HepG2 (cell line): ENCODE results near the gene HACE1. TPM values are rescaled to one million over a fixed set of nuclear protein-coding genes. Genes with fewer than 3 reads are reported as not detected.

Source experiments
- ATF1 ChIP-seq: IDR thresholded peaks from 2 replicates; pipeline ENCODE4 v1.6.1; 2016; ENCODE audit warnings: mild to moderate bottlenecking, control low read depth
- BCL6 ChIP-seq: IDR thresholded peaks from 2 replicates; pipeline ENCODE4 v1.6.1; 2016; ENCODE audit warnings: missing genetic modification reagents, missing compliant biosample characterization
- CREB1 ChIP-seq, 2 experiments: fragments of 450-650 bp in 1 of 2; IDR thresholded peaks; 2 replicates each; pipeline ENCODE4 v1.6.1; 2016 to 2017; ENCODE audit warnings: control low read depth in 1 of 2, mild to moderate bottlenecking in 1 of 2, missing compliant biosample characterization in 1 of 2, missing genetic modification characterization in 1 of 2
- EP300 ChIP-seq, 3 experiments: sonication (generic) in 1 of 3; formaldehyde crosslinking in 1 of 3; IDR thresholded peaks; 2 replicates each; pipeline versions ENCODE4 v1.5.1 to v1.6.1; 2011 to 2020; ENCODE audit warnings: low read depth in 2 of 3, low read length in 2 of 3, borderline replicate concordance in 1 of 3, improper control_type of control experiment in 1 of 3, mild to moderate bottlenecking in 1 of 3, missing genetic modification reagents in 1 of 3, moderate library complexity in 1 of 3
- HDAC2 ChIP-seq: sonication (generic); formaldehyde crosslinking; IDR thresholded peaks from 2 replicates; pipeline ENCODE4 v1.4.0; 2020; ENCODE audit warnings: missing genetic modification reagents
- JUN ChIP-seq: sonication (generic); formaldehyde crosslinking; IDR thresholded peaks from 2 replicates; pipeline ENCODE4 v1.4.0; 2020; ENCODE audit warnings: mild to moderate bottlenecking, missing genetic modification reagents
- NONO ChIP-seq, 2 experiments: fragments of 450-650 bp in 1 of 2; sonication (generic) in 1 of 2; formaldehyde crosslinking in 1 of 2; IDR thresholded peaks in 1 of 2; conservative IDR thresholded peaks in 1 of 2; 2 replicates each; pipeline versions ENCODE4 v1.6.1 to v1.8.0; 2017 to 2022; ENCODE audit warnings: mild to moderate bottlenecking in 1 of 2, missing genetic modification reagents in 1 of 2, moderate library complexity in 1 of 2
- NR2F6 ChIP-seq, 2 experiments: IDR thresholded peaks; 2 replicates each; pipeline ENCODE4 v1.6.1; 2016; ENCODE audit warnings: antibody characterized with exemption in 1 of 2, mild to moderate bottlenecking in 1 of 2
- SALL1 ChIP-seq: sonication (generic); formaldehyde crosslinking; IDR thresholded peaks from 2 replicates; pipeline ENCODE4 v1.8.0; 2022; ENCODE audit warnings: mild to moderate bottlenecking, missing genetic modification reagents
- TEAD3 ChIP-seq: optimal IDR thresholded peaks from 2 replicates; pipeline ENCODE3; 2016; ENCODE audit warnings: borderline replicate concordance
- TGIF2 ChIP-seq: IDR thresholded peaks from 2 replicates; pipeline ENCODE4 v1.6.1; 2016; ENCODE audit warnings: control low read depth, missing compliant biosample characterization
- TRIM24 ChIP-seq: sonication (generic); formaldehyde crosslinking; IDR thresholded peaks from 2 replicates; pipeline ENCODE4 v1.8.0; 2022; ENCODE audit warnings: mild to moderate bottlenecking, missing genetic modification reagents
- ZBTB21 ChIP-seq: sonication (generic); formaldehyde crosslinking; IDR thresholded peaks from 2 replicates; pipeline ENCODE4 v1.4.0; 2020; ENCODE audit warnings: missing genetic modification reagents
- ZNF549 ChIP-seq: sonication (generic); formaldehyde crosslinking; IDR thresholded peaks from 2 replicates; pipeline ENCODE4 v1.5.0; 2020; ENCODE audit warnings: missing genetic modification reagents
- ZNF629 ChIP-seq: sonication (generic); formaldehyde crosslinking; conservative IDR thresholded peaks from 2 replicates; pipeline ENCODE4 v1.5.0; 2020; ENCODE audit warnings: missing genetic modification reagents
- polyA plus RNA-seq, 8 experiments: library from polyadenylated mRNA; depleted of rRNA in 3 of 8; stranded (reverse) in 7 of 8; unstranded in 1 of 8; fragments of >200 nt; fragmentation: Illumina TruSeq in 4 of 8; extraction: Trizol in 4 of 8; gene quantifications; 2 replicates each; pipeline versions ENCODE4 v1.2.1 to v1.2.3, GENCODE V29; 2011 to 2016; ENCODE audit warnings: low read depth in 4 of 8, missing spikeins in 1 of 8, mixed read lengths in 1 of 8; ENCODE audit not compliant: insufficient read depth in 1 of 8
- total RNA-seq, 5 experiments: library from RNA; depleted of rRNA; stranded (reverse); fragments of >200 nt; fragmentation: Illumina TruSeq; extraction: Trizol; gene quantifications; 2 replicates each; pipeline ENCODE4 v1.2.3, GENCODE V29; 2016; ENCODE audit warnings: low read depth in 1 of 5
- TF ChIP-seq, protein P1 (sequence below): sonication (generic); formaldehyde crosslinking; conservative IDR thresholded peaks from 2 replicates; pipeline ENCODE4 v1.4.0; 2020; ENCODE audit warnings: mild to moderate bottlenecking, missing genetic modification reagents, moderate library complexity
- TF ChIP-seq, protein P2 (sequence below): sonication (generic); formaldehyde crosslinking; IDR thresholded peaks from 2 replicates; pipeline ENCODE4 v1.4.0; 2020; ENCODE audit warnings: low read depth, missing genetic modification reagents
- TF ChIP-seq, protein P3 (sequence below): sonication (generic); formaldehyde crosslinking; IDR thresholded peaks from 2 replicates; pipeline ENCODE4 v1.4.0; 2020; ENCODE audit warnings: missing genetic modification reagents, borderline replicate concordance

Gene HACE1
- total and polyA plus RNA-seq, 2 of the 13 experiments (the other 11 are each of a cell fraction or from before 2014, with no cell fraction given) = 8.9 to 11.4 TPM

DNA sequence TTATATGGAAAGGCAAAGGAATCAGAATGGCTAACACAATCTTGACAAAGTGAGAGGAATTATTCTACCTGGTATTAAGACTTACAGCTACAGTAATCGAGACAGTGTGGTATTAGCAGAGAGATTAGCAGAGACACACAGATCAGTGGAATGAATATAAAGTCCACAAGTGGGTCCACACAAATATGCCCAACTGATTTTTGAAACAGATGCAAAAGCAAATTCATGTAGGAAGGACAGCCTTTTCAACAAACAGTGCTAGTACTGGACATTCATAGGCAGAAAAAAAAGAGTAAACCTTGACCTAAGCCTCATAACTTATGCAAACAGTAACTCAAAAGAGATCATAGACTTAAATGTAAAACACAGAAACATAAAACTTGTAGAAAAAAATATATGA, 22.6 kb downstream of the HACE1 start (continued):
- TF ChIP-seq, protein P1, sequence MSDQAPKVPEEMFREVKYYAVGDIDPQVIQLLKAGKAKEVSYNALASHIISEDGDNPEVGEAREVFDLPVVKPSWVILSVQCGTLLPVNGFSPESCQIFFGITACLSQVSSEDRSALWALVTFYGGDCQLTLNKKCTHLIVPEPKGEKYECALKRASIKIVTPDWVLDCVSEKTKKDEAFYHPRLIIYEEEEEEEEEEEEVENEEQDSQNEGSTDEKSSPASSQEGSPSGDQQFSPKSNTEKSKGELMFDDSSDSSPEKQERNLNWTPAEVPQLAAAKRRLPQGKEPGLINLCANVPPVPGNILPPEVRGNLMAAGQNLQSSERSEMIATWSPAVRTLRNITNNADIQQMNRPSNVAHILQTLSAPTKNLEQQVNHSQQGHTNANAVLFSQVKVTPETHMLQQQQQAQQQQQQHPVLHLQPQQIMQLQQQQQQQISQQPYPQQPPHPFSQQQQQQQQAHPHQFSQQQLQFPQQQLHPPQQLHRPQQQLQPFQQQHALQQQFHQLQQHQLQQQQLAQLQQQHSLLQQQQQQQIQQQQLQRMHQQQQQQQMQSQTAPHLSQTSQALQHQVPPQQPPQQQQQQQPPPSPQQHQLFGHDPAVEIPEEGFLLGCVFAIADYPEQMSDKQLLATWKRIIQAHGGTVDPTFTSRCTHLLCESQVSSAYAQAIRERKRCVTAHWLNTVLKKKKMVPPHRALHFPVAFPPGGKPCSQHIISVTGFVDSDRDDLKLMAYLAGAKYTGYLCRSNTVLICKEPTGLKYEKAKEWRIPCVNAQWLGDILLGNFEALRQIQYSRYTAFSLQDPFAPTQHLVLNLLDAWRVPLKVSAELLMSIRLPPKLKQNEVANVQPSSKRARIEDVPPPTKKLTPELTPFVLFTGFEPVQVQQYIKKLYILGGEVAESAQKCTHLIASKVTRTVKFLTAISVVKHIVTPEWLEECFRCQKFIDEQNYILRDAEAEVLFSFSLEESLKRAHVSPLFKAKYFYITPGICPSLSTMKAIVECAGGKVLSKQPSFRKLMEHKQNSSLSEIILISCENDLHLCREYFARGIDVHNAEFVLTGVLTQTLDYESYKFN (CRISPR knock-in tag) = peak; percentile 82
- TF ChIP-seq JUN (CRISPR knock-in tag) = no peak
- TF ChIP-seq TRIM24 (CRISPR knock-in tag) = no peak
- TF ChIP-seq TEAD3 = peak; percentile 37
- 0 out of 2 replicates have a peak, but pooled peaks have one; percentile 12 for TF ChIP-seq BCL6
- TF ChIP-seq TGIF2 (CRISPR knock-in tag) = no peak
- TF ChIP-seq, protein P2, sequence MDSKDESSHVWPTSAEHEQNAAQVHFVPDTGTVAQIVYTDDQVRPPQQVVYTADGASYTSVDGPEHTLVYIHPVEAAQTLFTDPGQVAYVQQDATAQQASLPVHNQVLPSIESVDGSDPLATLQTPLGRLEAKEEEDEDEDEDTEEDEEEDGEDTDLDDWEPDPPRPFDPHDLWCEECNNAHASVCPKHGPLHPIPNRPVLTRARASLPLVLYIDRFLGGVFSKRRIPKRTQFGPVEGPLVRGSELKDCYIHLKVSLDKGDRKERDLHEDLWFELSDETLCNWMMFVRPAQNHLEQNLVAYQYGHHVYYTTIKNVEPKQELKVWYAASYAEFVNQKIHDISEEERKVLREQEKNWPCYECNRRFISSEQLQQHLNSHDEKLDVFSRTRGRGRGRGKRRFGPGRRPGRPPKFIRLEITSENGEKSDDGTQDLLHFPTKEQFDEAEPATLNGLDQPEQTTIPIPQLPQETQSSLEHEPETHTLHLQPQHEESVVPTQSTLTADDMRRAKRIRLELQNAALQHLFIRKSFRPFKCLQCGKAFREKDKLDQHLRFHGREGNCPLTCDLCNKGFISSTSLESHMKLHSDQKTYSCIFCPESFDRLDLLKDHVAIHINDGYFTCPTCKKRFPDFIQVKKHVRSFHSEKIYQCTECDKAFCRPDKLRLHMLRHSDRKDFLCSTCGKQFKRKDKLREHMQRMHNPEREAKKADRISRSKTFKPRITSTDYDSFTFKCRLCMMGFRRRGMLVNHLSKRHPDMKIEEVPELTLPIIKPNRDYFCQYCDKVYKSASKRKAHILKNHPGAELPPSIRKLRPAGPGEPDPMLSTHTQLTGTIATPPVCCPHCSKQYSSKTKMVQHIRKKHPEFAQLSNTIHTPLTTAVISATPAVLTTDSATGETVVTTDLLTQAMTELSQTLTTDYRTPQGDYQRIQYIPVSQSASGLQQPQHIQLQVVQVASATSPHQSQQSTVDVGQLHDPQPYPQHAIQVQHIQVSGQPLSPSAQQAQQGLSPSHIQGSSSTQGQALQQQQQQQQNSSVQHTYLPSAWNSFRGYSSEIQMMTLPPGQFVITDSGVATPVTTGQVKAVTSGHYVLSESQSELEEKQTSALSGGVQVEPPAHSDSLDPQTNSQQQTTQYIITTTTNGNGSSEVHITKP (CRISPR knock-in tag) = no peak
- TF ChIP-seq ZNF549 (CRISPR knock-in tag) = no peak
- TF ChIP-seq HDAC2 (CRISPR knock-in tag) = peak; percentile 73; the same call in 1 of the 2 replicates
- TF ChIP-seq EP300 (IDR thresholded peaks at IDR 0.05; ENCODE audit: low read depth in 2 of 2, low read length in 2 of 2) = peak in 1 of 2 experiments; percentile 36; a peak in 1 of 4 replicates
- TF ChIP-seq EP300 (CRISPR knock-in tag; IDR thresholded peaks at IDR 0.05; ENCODE audit: borderline replicate concordance) = no peak
- 0 out of 2 replicates have a peak, but pooled peaks have one; percentile 36 for TF ChIP-seq ATF1
- TF ChIP-seq NONO (IDR thresholded peaks at IDR 0.05) = no peak
- 0 out of 2 replicates have a peak, but pooled peaks have one; percentile 16 for TF ChIP-seq NONO (CRISPR knock-in tag; conservative IDR thresholded peaks at IDR 0.05)
- TF ChIP-seq NR2F6 (IDR thresholded peaks at IDR 0.05) = 0 out of 2 replicates have a peak, but pooled peaks have one; percentile 34
- TF ChIP-seq NR2F6 (CRISPR knock-in tag; IDR thresholded peaks at IDR 0.05) = no peak
- no peak for TF ChIP-seq ZBTB21
- TF ChIP-seq, protein P3, sequence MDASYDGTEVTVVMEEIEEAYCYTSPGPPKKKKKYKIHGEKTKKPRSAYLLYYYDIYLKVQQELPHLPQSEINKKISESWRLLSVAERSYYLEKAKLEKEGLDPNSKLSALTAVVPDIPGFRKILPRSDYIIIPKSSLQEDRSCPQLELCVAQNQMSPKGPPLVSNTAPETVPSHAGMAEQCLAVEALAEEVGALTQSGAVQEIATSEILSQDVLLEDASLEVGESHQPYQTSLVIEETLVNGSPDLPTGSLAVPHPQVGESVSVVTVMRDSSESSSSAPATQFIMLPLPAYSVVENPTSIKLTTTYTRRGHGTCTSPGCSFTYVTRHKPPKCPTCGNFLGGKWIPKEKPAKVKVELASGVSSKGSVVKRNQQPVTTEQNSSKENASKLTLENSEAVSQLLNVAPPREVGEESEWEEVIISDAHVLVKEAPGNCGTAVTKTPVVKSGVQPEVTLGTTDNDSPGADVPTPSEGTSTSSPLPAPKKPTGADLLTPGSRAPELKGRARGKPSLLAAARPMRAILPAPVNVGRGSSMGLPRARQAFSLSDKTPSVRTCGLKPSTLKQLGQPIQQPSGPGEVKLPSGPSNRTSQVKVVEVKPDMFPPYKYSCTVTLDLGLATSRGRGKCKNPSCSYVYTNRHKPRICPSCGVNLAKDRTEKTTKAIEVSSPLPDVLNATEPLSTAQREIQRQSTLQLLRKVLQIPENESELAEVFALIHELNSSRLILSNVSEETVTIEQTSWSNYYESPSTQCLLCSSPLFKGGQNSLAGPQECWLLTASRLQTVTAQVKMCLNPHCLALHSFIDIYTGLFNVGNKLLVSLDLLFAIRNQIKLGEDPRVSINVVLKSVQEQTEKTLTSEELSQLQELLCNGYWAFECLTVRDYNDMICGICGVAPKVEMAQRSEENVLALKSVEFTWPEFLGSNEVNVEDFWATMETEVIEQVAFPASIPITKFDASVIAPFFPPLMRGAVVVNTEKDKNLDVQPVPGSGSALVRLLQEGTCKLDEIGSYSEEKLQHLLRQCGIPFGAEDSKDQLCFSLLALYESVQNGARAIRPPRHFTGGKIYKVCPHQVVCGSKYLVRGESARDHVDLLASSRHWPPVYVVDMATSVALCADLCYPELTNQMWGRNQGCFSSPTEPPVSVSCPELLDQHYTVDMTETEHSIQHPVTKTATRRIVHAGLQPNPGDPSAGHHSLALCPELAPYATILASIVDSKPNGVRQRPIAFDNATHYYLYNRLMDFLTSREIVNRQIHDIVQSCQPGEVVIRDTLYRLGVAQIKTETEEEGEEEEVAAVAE (CRISPR knock-in tag) = peak; percentile 43; the same call in 1 of the 2 replicates
- TF ChIP-seq SALL1 (CRISPR knock-in tag) = peak; percentile 75; the same call in 1 of the 2 replicates
- TF ChIP-seq ZNF629 (CRISPR knock-in tag) = 0 out of 2 replicates have a peak, but pooled peaks have one; percentile 35
- no peak for TF ChIP-seq CREB1 (IDR thresholded peaks at IDR 0.05)
- peak; percentile 19; the same call in 1 of the 2 replicates for TF ChIP-seq CREB1 (CRISPR knock-in tag; IDR thresholded peaks at IDR 0.05)
